ENCODE results near the gene SP3. TPM values are rescaled to one million over a fixed set of nuclear protein-coding genes. Genes with fewer than 3 reads are reported as not detected.

Gene SP3
- polyA plus RNA-seq, 1 donor (not counting 4 experiments of a cell fraction or from before 2014, with no cell fraction given) = 46.7 TPM

DNA sequence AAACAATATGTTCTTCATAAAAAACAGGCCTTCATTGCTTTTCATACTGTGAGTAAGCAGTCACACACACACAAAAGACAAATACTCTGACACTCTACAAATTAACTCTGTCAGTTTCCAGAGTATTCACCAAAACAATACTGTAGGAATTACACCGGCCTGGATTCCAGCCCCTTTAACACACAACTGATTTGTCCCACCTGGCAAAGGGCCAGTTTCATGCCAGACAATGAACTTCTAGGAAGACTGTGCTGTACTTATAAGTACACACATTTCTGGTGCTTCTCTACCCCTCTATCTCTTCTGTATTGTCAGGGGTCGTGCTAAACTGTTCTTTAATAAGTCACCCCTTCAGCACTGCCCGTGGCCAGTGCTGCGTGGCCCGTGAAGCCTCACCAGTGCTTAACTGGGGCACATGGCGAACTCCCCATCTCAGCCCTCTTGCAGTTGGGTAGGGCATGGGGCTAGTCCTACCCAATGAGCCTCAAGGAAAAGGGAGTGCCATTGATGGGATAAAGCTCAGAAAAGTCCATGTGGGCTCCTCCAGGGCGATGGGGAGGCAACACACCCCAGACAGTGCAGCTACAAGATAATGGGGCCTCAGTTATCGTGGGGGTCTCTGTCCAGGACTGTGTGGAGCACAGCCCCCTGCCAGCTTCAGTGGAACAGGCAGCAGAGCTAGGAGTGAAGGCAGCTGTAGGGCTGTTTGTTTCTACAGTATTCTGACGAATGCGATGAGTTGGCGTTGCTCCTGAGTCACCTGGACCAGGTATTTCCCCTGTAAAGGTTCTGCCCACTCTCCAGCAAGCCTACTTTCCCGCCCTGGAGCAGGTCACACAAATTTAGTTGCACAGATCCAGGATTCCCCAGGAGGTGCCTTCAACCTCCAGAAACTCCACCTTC lies 99.0 kb downstream of the SP3 start:
- H3K9me1 ChIP-seq (ENCODE audit: control insufficient read depth, extremely low read depth, insufficient read depth, low read length) = no peaks in the 10 kb centered on the region
- no peak overlapping the region for H3K4me2 ChIP-seq (ENCODE audit: control insufficient read depth, extremely low read depth, insufficient read depth, low read depth, low read length)
- H3K4me1 ChIP-seq (ENCODE audit: control insufficient read depth, extremely low read depth, insufficient read depth, low read length) = no peaks in the 10 kb centered on the region
- H3K27me3 ChIP-seq (ENCODE audit: control insufficient read depth, extremely low read depth, insufficient read depth, low read length) = no peaks in the 10 kb centered on the region
- no peak overlapping the region for H2AFZ ChIP-seq (ENCODE audit: control insufficient read depth, low read length)
- no peaks in the 10 kb centered on the region for H3K9me3 ChIP-seq (ENCODE audit: control insufficient read depth, low read depth, low read length)
- H3K9ac ChIP-seq (ENCODE audit: control insufficient read depth, extremely low read depth, insufficient read depth, low read length) = no peak overlapping the region
- no peaks in the 10 kb centered on the region for H4K20me1 ChIP-seq (ENCODE audit: control insufficient read depth, extremely low read depth, insufficient read depth, low read length)
- no peaks in the 10 kb centered on the region for H3K36me3 ChIP-seq (ENCODE audit: control insufficient read depth in 2 of 2, extremely low read depth in 1 of 2, insufficient read depth in 2 of 2, low read length in 2 of 2)
- no peak for DNase-seq (ENCODE audit: low read depth, low spot score)
- TF ChIP-seq, protein P1, sequence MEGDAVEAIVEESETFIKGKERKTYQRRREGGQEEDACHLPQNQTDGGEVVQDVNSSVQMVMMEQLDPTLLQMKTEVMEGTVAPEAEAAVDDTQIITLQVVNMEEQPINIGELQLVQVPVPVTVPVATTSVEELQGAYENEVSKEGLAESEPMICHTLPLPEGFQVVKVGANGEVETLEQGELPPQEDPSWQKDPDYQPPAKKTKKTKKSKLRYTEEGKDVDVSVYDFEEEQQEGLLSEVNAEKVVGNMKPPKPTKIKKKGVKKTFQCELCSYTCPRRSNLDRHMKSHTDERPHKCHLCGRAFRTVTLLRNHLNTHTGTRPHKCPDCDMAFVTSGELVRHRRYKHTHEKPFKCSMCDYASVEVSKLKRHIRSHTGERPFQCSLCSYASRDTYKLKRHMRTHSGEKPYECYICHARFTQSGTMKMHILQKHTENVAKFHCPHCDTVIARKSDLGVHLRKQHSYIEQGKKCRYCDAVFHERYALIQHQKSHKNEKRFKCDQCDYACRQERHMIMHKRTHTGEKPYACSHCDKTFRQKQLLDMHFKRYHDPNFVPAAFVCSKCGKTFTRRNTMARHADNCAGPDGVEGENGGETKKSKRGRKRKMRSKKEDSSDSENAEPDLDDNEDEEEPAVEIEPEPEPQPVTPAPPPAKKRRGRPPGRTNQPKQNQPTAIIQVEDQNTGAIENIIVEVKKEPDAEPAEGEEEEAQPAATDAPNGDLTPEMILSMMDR (optimal IDR thresholded peaks at IDR 0.05 in 1 of 3, IDR thresholded peaks at IDR 0.05 in 1 of 3, conservative IDR thresholded peaks at IDR 0.05 in 1 of 3; ENCODE audit: extremely low read depth in 1 of 3, insufficient read depth in 2 of 3, low read length in 3 of 3) = no peak
- no peak for TF ChIP-seq EZH2 (IDR thresholded peaks at IDR 0.05; ENCODE audit: low read length)
- FAIRE-seq = peak; percentile 60
- H3K79me2 ChIP-seq (ENCODE audit: control insufficient read depth, insufficient read depth, low read length) = no peaks in the 10 kb centered on the region
- no peak overlapping the region for H3K4me3 ChIP-seq (ENCODE audit: control insufficient read depth in 2 of 3, extremely low read depth in 1 of 3, insufficient read depth in 2 of 3, low read depth in 1 of 3, low read length in 3 of 3)
- no peak overlapping the region for H3K27ac ChIP-seq (ENCODE audit: control insufficient read depth, insufficient read depth, low read length)
- dilution Hi-C loops (cut with MboI; ENCODE audit: extremely low pct_ligation_motif_present, low sequenced_read_pairs) = no loop called here

DNA sequence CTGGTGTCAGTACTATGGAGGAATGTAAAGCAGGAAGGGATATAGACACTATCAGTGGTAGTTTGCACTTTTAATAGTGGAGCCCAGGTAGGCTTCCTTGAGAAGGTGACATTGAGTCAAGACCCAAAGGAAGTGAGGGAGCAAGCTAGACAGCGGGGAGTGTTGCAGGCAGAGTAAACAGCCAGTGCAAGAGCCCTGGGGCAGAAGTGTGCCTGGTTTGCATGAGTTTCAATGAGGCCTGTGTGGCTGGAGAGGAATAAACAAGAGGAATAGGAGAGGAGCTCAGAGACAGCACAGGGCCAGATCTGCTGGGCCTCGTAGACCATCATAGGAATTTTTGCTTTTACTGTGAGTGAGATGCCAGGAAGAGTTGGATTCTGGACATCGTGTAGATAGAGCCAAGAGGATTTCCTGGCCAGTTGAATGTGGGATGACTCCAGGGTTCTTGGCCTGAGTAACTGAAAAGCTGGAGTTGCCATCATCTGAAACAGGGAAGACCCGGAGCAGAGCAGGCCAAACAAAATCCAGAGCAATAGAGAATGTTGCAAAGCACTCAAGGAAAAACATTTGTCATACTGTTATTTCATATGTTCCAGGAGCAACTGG lies 102.5 kb downstream of the SP3 start:
- H3K79me2 ChIP-seq (ENCODE audit: control insufficient read depth, insufficient read depth, low read length) = no peaks in the 10 kb centered on the region
- FAIRE-seq (no peak), DNase-seq (ENCODE audit: low read depth, low spot score) (no peak)
- H4K20me1 ChIP-seq (ENCODE audit: control insufficient read depth, extremely low read depth, insufficient read depth, low read length) = no peaks in the 10 kb centered on the region
- no peaks in the 10 kb centered on the region for H3K9me1 ChIP-seq (ENCODE audit: control insufficient read depth, extremely low read depth, insufficient read depth, low read length)
- no peak overlapping the region for H3K9ac ChIP-seq (ENCODE audit: control insufficient read depth, extremely low read depth, insufficient read depth, low read length)
- TF ChIP-seq, protein P1 (optimal IDR thresholded peaks at IDR 0.05 in 1 of 3, IDR thresholded peaks at IDR 0.05 in 1 of 3, conservative IDR thresholded peaks at IDR 0.05 in 1 of 3; ENCODE audit: extremely low read depth in 1 of 3, insufficient read depth in 2 of 3, low read length in 3 of 3) = no peak
- TF ChIP-seq EZH2 (IDR thresholded peaks at IDR 0.05; ENCODE audit: low read length) = no peak
- no peak overlapping the region for H3K4me3 ChIP-seq (ENCODE audit: control insufficient read depth in 2 of 3, extremely low read depth in 1 of 3, insufficient read depth in 2 of 3, low read depth in 1 of 3, low read length in 3 of 3)
- no peaks in the 10 kb centered on the region for H3K27me3 ChIP-seq (ENCODE audit: control insufficient read depth, extremely low read depth, insufficient read depth, low read length)
- H3K36me3 ChIP-seq (ENCODE audit: control insufficient read depth in 2 of 2, extremely low read depth in 1 of 2, insufficient read depth in 2 of 2, low read length in 2 of 2) = no peaks in the 10 kb centered on the region
- no peak overlapping the region for H3K27ac ChIP-seq (ENCODE audit: control insufficient read depth, insufficient read depth, low read length)
- H3K4me1 ChIP-seq (ENCODE audit: control insufficient read depth, extremely low read depth, insufficient read depth, low read length) = no peaks in the 10 kb centered on the region
- dilution Hi-C loops (cut with MboI; ENCODE audit: extremely low pct_ligation_motif_present, low sequenced_read_pairs) = no loop called here
- no peak overlapping the region for H2AFZ ChIP-seq (ENCODE audit: control insufficient read depth, low read length)
- H3K9me3 ChIP-seq (ENCODE audit: control insufficient read depth, low read depth, low read length) = no peaks in the 10 kb centered on the region
- no peak overlapping the region for H3K4me2 ChIP-seq (ENCODE audit: control insufficient read depth, extremely low read depth, insufficient read depth, low read depth, low read length)

All from keratinocyte (primary cell).